Stimulated activated memory B cell treated with anti-CD40 and anti-IgM and Interleukin-4, amounts not matched to agents 10 μg/mL and 1 μg/mL and 100 μg/mL, for 72 hours (primary cell): ENCODE data around the gene POMT2.
A peak's percentile ranks its signal among the peaks of the same experiment; 100 is the strongest.

Experiments
- ATAC-seq: fragments of 150-1000 bp; cut with Tn5 transposase; 2 replicates; pipeline ENCODE4 v1.10.0; 2021
- H3K27ac Mint-ChIP-seq: one replicate; pipeline ENCODE4 v1.8.0; 2022; ENCODE audit warnings: mild to moderate bottlenecking, mixed read lengths
- H3K27me3 Mint-ChIP-seq: one replicate; pipeline ENCODE4 v1.8.0; 2022; ENCODE audit warnings: mixed read lengths
- H3K36me3 Mint-ChIP-seq: one replicate; pipeline ENCODE4 v1.8.0; 2022; ENCODE audit warnings: mixed read lengths
- H3K4me1 Mint-ChIP-seq: one replicate; pipeline ENCODE4 v1.8.0; 2022; ENCODE audit warnings: mixed read lengths
- H3K4me3 Mint-ChIP-seq: one replicate; pipeline ENCODE4 v1.8.0; 2022; ENCODE audit warnings: mild to moderate bottlenecking, moderate library complexity, mixed read lengths
- H3K9me3 Mint-ChIP-seq: one replicate; pipeline ENCODE4 v1.8.0; 2022; ENCODE audit warnings: mixed read lengths

The POMT2 gene

DNA sequence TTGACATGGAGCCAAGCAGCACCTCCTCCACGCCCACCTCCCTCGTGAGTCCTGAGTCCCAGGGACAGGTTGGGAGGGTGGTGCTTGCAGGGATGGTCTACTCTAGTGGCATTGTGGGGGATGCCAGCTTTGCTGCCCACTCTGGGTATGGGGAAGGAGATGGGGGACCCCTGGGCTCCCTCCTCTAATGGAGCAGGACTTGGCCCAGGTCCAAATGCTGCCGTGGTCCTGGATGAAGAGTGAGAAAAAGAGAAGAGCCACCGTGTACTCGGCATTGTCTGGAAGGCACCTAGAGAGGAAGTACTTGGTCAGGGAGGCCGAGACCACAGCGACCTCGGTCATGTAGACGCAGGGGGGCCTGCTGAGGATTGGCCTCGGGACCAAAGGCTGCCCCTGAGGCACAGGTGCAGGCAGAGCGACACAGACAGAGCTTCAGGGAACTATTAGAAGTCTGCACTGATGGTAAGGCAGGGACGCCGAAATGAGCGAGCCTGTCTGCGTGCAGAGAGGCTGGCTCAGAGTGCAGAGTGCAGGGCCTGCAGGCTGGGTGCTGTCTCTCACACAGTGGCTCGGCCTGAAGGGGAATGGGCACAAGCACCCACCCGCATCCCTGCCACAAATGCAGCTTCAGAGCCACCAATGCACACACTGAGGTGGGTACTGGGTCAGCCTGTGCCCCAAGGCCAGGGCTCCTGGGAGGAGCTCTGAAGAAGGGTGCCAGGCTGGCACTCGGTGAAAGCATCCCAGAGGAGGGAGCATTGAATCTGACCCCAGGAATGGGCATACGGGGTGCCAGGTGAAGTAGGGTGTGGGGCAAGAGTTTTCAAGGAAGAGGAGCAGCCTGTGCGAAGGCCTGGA is 67.1 kb downstream of the POMT2 start:
- Mint-ChIP-seq H3K27ac (no peak overlapping the region), H3K9me3 (no peaks in the 10 kb centered on the region), H3K27me3 (peaks cover 11% of the 10 kb centered on the region), H3K4me1 (no peaks in the 10 kb centered on the region), H3K36me3 (no peaks in the 10 kb centered on the region), H3K4me3 (no peak overlapping the region)
- ATAC-seq: no peak

DNA sequence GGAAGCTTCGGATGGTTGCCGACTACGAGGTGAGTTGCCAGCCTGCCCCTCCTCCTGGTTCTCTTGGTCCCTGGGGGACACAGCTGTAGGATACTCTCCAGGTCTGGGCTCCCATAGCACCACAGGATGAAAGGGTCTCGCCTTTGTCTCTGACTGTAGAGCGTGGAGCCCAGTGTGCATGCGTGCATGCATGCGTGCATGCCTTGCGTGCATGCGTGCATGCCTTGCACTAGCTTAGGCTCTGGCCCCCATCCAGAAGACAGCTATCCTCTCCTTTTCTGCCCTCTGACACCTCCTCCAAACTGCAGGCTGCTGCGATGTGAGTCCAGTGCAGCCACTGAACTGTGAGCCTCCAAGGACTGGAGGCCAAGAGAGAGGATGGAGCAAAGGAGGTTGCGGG is 68.8 kb downstream of the POMT2 start:
- Mint-ChIP-seq H3K9me3 (no peaks in the 10 kb centered on the region), H3K4me3 (no peak overlapping the region), H3K27me3 (peaks cover 11% of the 10 kb centered on the region), H3K27ac (no peak overlapping the region), H3K4me1 (no peaks in the 10 kb centered on the region), H3K36me3 (no peaks in the 10 kb centered on the region)
- ATAC-seq: no peak

DNA sequence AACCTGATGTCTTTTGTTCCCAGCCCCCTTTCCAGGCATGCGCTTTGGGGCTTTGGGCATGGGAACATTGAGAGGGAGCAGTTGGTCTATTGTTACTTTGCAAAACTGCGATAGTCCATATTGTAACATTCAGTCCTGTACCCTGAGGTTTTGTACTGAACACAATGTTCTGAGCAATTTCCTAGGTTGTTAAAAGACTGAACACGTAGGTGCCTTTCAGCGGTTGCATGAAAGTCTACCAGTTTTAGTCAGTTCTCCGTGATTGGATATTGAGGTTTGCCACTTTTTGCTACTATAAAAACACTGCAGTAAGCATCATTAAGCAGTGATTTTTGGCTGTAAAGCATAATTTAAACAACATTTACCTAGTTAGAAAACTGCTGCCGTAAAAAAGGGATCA is 69.8 kb downstream of the POMT2 start:
- H3K9me3 Mint-ChIP-seq: no peaks in the 10 kb centered on the region
- no peaks in the 10 kb centered on the region for H3K36me3 Mint-ChIP-seq
- peaks cover 11% of the 10 kb centered on the region for H3K27me3 Mint-ChIP-seq
- H3K4me1 Mint-ChIP-seq: no peaks in the 10 kb centered on the region
- H3K27ac Mint-ChIP-seq: no peak overlapping the region
- ATAC-seq: no peak
- no peak overlapping the region for H3K4me3 Mint-ChIP-seq

DNA sequence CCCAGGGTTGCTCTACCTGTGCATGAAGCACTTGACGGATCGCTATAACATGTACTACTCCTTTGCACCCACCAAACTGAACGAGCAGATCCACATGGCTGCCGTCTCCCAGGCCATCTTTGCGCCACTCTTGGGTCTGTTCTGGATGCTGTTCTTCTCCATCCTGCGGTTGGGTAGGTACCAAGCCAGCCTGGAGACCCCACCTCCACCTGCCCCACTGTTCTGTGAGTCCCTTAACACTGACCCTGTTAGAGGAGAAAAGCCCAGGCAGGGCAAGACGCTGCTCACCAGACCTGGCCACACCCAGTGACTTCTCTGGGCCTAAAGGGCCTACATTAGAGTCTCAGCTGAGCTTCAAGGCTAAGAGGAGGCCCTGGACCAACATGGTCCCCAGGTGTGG is 71.4 kb downstream of the POMT2 start:
- H3K9me3 Mint-ChIP-seq: no peaks in the 10 kb centered on the region
- H3K4me3 Mint-ChIP-seq: no peak overlapping the region
- peaks cover 11% of the 10 kb centered on the region for H3K27me3 Mint-ChIP-seq
- H3K27ac Mint-ChIP-seq: no peak overlapping the region
- H3K4me1 Mint-ChIP-seq: peaks cover 4% of the 10 kb centered on the region
- H3K36me3 Mint-ChIP-seq: no peaks in the 10 kb centered on the region
- no peak for ATAC-seq

DNA sequence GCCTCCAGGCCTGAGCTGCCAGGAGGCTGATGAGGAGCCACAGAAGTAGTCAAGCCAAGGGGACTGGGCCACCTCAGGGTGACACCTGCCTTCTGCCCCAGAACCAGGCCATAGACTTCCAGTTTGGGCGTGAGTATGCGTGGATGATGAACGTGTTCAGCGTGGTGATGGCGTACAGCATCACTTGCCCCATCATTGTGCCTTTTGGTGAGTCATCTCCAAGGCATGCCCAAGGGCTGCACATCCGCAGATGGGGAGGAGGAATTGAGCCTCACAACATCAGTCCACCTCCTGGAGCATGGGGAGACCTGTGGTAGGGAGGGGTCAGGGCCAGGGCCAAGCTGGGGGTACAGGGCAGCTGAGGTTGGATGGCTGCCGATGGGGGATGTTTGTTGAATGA is 72.0 kb downstream of the POMT2 start:
- H3K9me3 Mint-ChIP-seq: no peaks in the 10 kb centered on the region
- H3K27me3 Mint-ChIP-seq: peaks cover 8% of the 10 kb centered on the region
- no peak overlapping the region for H3K4me3 Mint-ChIP-seq
- no peak overlapping the region for H3K27ac Mint-ChIP-seq
- no peaks in the 10 kb centered on the region for H3K36me3 Mint-ChIP-seq
- H3K4me1 Mint-ChIP-seq: peaks cover 11% of the 10 kb centered on the region
- no peak for ATAC-seq

DNA sequence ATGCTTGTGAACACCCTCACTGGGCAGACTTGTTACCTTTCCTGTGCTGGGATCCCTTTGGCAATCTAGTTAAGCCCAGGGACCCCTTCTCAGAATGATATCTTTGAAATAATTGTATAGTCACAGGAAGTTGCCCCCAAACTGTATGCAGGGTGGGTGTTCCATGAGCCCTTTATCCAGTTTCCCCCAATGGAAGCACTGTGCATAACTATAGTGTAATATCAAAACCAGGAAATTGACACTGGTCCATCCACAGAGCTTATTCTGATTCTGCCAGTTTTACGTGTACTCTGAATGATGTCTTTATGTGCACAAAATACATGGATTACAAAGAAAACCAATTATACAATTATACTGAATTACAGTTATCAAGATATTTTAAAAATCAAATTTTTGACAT is 73.9 kb downstream of the POMT2 start:
- H3K27me3 Mint-ChIP-seq: no peaks in the 10 kb centered on the region
- H3K27ac Mint-ChIP-seq: no peak overlapping the region
- no peak overlapping the region for H3K4me3 Mint-ChIP-seq
- no peaks in the 10 kb centered on the region for H3K36me3 Mint-ChIP-seq
- no peak for ATAC-seq
- H3K9me3 Mint-ChIP-seq: no peaks in the 10 kb centered on the region
- peaks cover 29% of the 10 kb centered on the region for H3K4me1 Mint-ChIP-seq

DNA sequence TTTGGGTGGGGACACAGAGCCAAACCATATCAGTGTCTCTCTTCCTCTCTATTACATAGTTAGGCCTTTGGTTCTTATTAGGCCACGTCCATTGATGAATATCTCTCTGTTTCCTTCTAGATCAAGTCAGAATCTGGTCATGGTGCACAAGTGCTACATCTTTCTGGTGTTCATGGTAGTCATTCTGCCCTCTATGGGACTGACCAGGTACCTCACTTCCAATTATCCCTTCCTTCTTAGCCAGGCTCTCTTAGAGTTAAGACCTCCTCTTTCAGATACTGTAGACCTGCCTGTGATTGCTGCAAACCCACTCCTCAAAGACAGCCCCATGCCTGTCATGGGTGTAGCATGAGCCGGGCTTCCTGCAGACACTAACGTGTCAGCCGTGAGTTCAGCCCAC is 74.9 kb downstream of the POMT2 start:
- Mint-ChIP-seq H3K36me3 (no peaks in the 10 kb centered on the region), H3K9me3 (no peaks in the 10 kb centered on the region), H3K27ac (no peak overlapping the region), H3K4me3 (no peak overlapping the region), H3K27me3 (no peaks in the 10 kb centered on the region), H3K4me1 (peaks cover 29% of the 10 kb centered on the region)
- no peak for ATAC-seq

DNA sequence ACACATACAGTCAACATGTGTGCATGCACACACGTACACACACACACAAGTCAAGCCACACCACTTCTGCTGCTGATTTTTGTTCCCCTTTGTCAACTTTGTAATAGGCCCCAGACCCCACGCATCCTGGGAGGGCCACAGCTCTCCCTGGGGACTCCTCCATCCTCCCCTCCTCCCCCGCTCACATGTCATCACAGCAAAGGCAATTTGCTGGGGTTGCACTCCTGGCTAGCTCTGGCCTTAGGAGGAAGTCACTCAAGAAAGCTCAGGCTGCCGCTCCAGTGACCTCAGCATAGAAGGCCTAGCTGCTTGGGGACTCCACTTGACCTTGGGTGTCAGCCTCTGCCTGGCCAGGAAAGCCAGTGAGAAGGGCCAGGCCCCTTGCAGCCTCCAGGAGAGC is 76.8 kb downstream of the POMT2 start:
- ATAC-seq: peak; percentile 89
- H3K27me3 Mint-ChIP-seq: no peaks in the 10 kb centered on the region

DNA sequence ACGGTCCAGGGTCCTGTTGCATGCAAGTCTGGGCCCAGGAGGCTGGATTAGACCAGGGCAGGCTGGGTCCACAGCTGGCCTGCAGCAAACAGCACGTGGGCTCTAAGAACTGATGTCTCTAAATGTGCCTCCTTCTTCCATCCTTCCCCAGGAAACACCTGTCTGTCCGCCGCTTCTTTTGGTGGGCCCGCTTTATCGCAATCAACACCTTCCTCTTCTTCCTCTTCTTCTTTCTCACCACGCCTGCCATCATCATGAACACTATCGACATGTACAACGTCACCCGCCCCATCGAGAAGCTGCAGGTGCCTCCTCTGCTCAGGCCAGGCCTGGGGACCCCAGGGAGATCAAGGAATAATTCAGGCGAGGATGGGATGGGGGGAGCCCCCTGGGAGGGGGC is 77.9 kb downstream of the POMT2 start:
- no peak overlapping the region for H3K27ac Mint-ChIP-seq
- peaks cover 29% of the 10 kb centered on the region for H3K4me1 Mint-ChIP-seq
- no peaks in the 10 kb centered on the region for H3K27me3 Mint-ChIP-seq
- H3K9me3 Mint-ChIP-seq: no peaks in the 10 kb centered on the region
- no peak for ATAC-seq
- no peak overlapping the region for H3K4me3 Mint-ChIP-seq
- H3K36me3 Mint-ChIP-seq: no peaks in the 10 kb centered on the region

More for the DNA sequence above, 76.8 kb downstream of the POMT2 start:
- Mint-ChIP-seq H3K27ac (peak overlapping the region; percentile 34), H3K9me3 (no peaks in the 10 kb centered on the region), H3K36me3 (no peaks in the 10 kb centered on the region), H3K4me3 (no peak overlapping the region), H3K4me1 (peaks cover 29% of the 10 kb centered on the region)

DNA sequence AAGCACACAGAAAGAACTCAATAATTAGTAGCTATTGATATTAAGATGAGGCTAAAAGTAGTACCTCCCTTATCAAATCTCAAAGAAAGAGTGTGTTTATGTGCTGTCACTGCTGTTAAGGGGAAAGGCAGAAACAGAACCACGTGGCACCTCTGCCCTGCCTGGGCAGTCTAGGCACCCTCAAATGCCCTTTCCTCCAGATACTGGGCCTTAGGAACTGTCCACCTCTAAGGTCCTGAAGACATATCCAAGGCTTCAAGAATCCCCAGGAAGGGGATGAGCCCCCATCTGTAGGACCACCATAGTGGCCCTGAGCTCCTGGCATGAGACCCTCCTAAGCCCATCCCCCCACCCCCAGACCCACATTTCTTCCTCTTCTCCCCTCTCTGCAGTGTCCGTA is 78.7 kb downstream of the POMT2 start:
- ATAC-seq: no peak
- Mint-ChIP-seq H3K9me3 (no peaks in the 10 kb centered on the region), H3K27me3 (no peaks in the 10 kb centered on the region), H3K27ac (no peak overlapping the region), H3K36me3 (no peaks in the 10 kb centered on the region), H3K4me3 (no peak overlapping the region), H3K4me1 (peaks cover 29% of the 10 kb centered on the region)

DNA sequence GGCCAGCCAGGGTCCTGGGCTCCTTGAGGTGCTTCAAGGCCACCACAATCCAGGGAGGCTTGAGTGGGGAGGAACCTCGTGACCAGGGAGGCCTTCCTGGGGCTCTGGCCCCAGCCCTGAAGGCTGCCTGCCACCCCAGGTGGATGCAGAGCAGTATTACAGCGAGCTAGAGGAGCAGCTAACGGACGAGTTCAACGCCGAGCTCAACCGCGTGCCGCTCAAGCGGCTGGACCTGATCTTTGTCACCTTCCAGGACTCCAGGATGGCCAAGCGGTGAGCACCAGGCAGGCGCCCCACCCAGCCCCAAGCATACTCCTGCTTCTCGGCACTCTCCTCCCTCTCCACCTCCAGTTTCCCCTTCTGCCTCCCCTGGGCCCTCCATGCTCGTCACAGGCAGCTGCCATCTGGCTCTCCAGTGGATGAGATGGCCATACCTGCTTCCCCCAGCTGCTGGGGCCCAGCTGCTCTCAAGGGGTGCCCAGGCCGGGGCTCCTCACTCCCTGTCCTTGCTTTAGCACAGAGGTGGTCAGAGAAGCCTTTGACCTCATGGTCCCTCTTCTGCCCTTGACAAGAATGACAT is 80.3 kb downstream of the POMT2 start:
- Mint-ChIP-seq H3K4me1 (peaks cover 29% of the 10 kb centered on the region), H3K9me3 (no peaks in the 10 kb centered on the region), H3K27ac (no peak overlapping the region), H3K4me3 (no peak overlapping the region), H3K27me3 (no peaks in the 10 kb centered on the region), H3K36me3 (no peaks in the 10 kb centered on the region)
- ATAC-seq: no peak

DNA sequence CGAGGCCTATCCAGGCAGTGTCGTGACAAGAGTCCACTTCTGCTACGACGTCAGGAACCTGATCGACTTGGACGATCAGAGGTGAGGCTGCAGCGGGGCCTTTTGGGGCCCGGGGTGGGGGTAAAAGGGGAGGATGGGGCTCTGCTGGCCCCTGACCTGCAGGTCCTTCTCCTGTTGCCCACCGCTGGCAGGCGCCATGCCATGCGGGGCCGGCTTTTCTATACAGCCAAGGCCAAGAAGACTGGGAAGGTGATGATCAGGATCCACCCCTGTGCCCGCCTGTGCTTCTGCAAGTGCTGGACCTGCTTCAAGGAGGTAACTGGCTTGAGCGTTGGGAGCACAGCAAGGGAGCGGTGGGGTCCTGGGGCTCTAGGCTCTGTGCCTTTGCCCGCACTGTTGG is 81.3 kb downstream of the POMT2 start:
- H3K4me1 Mint-ChIP-seq: peaks cover 26% of the 10 kb centered on the region
- no peak for ATAC-seq
- no peak overlapping the region for H3K27ac Mint-ChIP-seq
- H3K27me3 Mint-ChIP-seq: no peaks in the 10 kb centered on the region
- no peaks in the 10 kb centered on the region for H3K9me3 Mint-ChIP-seq
- H3K4me3 Mint-ChIP-seq: no peak overlapping the region
- H3K36me3 Mint-ChIP-seq: no peaks in the 10 kb centered on the region

DNA sequence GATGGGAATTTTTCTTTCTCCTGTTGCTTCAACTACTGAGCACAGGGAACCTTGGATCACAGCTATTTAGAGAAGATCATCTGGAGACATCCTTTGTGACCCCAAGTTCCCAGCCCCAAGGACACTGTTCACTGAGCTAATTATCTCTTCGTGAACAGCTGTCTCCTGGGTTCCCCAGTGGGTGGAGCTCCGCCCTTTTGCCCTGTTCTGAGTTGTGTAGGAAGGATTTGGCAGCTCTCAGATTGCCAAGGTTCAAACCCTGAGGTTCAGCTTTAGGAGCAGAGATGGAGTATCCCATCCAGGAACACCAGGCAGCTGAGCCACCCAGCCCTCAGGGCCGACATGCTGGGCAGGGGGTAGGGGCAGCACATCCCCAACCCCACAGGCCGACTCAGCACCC is 81.7 kb downstream of the POMT2 start:
- H3K4me3 Mint-ChIP-seq: no peak overlapping the region
- H3K27me3 Mint-ChIP-seq: no peaks in the 10 kb centered on the region
- ATAC-seq: no peak
- H3K36me3 Mint-ChIP-seq: no peaks in the 10 kb centered on the region
- no peak overlapping the region for H3K27ac Mint-ChIP-seq
- peaks cover 22% of the 10 kb centered on the region for H3K4me1 Mint-ChIP-seq
- no peaks in the 10 kb centered on the region for H3K9me3 Mint-ChIP-seq

DNA sequence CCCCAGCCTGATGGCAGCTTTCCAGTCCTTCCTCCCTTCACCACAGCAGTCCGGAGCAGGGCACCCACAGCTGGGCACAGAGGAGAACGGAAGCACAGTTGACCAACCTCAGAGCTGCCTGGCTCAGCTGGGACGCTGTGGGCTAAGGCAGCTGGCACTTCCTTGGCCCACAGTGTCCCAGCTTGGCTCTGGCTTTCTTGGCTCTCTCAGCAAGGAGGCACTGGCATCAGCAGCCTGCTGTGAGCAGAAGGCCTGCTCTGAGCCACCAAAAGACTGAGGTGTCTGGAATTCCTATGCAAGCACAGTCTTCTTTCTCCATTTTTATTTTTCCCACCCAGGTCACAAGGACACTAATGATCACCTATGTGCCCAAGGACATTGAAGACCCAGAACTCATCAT is 82.3 kb downstream of the POMT2 start:
- ATAC-seq: no peak
- no peaks in the 10 kb centered on the region for H3K27me3 Mint-ChIP-seq
- no peak overlapping the region for H3K4me3 Mint-ChIP-seq
- peaks cover 15% of the 10 kb centered on the region for H3K4me1 Mint-ChIP-seq
- H3K36me3 Mint-ChIP-seq: no peaks in the 10 kb centered on the region
- no peak overlapping the region for H3K27ac Mint-ChIP-seq
- H3K9me3 Mint-ChIP-seq: no peaks in the 10 kb centered on the region

DNA sequence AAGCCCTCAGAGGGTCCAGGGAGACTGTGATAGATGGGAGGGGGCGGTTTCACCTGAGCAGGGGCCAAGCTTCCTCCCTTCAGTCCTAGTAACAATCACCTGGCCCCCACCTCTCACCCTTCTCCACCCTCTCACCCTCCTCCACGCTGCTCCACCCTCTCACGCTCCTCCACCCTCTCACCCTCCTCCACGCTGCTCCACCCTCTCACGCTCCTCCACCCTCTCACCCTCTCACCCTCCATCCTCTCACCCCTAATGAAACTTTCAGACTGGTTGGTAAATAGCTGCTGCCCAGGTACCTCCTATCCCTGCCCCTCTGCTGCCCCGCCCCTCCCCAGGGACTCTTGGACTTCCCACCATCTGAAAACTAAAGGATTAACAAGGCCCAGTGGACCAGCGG is 83.9 kb downstream of the POMT2 start:
- ATAC-seq: no peak
- no peak overlapping the region for H3K27ac Mint-ChIP-seq
- no peaks in the 10 kb centered on the region for H3K27me3 Mint-ChIP-seq
- no peak overlapping the region for H3K4me3 Mint-ChIP-seq
- no peaks in the 10 kb centered on the region for H3K36me3 Mint-ChIP-seq
- peaks cover under 1% of the 10 kb centered on the region for H3K4me1 Mint-ChIP-seq
- H3K9me3 Mint-ChIP-seq: no peaks in the 10 kb centered on the region

DNA sequence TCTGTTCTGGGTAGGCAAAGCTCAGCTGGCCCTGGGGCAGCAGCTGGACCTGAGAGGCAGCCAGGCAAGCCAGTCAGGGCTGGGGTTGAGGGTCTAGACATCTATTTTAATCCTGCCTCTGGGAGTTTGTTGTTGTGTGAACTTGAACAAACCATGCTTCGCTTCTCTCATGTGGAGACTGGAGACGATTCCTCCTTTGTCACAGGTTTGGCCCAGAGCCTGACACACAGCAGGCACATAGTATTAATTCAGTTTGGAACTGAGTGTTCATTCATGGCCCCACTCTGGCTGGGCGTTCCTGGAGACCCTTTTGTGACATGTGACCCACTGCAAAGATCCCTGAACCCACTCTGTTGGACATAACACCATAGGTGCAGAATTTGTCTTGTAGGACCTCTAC is 89.0 kb downstream of the POMT2 start:
- no peaks in the 10 kb centered on the region for H3K4me1 Mint-ChIP-seq
- H3K4me3 Mint-ChIP-seq: no peak overlapping the region
- no peak for ATAC-seq
- no peak overlapping the region for H3K27ac Mint-ChIP-seq
- H3K27me3 Mint-ChIP-seq: peaks cover 14% of the 10 kb centered on the region
- no peaks in the 10 kb centered on the region for H3K9me3 Mint-ChIP-seq
- H3K36me3 Mint-ChIP-seq: peaks cover 4% of the 10 kb centered on the region
